ENCODE measurements around the gene GCNT2. TPM values are rescaled to one million over a fixed set of nuclear protein-coding genes. Genes with fewer than 3 reads are reported as not detected.
"Not testable (repeated sequence)": the region's sequence is repeated elsewhere in the genome, so short reads cannot be mapped to it uniquely, and the experiment has no call there.

GCNT2 gene
- total RNA-seq, 1 donor from 2014 or later, result 13.2 TPM

GRCh38 chr6:10613723-10614122 is 92.6 kb downstream of the GCNT2 start:
- Mint-ChIP-seq H3K4me3 (ENCODE audit: unreplicated experiment) (no peak overlapping the region), H3K27me3 (ENCODE audit: unreplicated experiment) (peaks cover 3% of the 10 kb centered on the region), H3K9me3 (ENCODE audit: unreplicated experiment) (peaks cover 13% of the 10 kb centered on the region), H3K36me3 (ENCODE audit: unreplicated experiment) (peaks cover 8% of the 10 kb centered on the region), H3K4me1 (ENCODE audit: low read depth, unreplicated experiment) (peaks cover 10% of the 10 kb centered on the region), H3K27ac (ENCODE audit: unreplicated experiment) (no peak overlapping the region)
- no peak for TF ChIP-seq CTCF (IDR thresholded peaks at IDR 0.05; ENCODE audit: partially characterized antibody, unreplicated experiment)
- no peak for DNase-seq

- TF ChIP-seq CTCF (IDR thresholded peaks at IDR 0.05; ENCODE audit: partially characterized antibody, unreplicated experiment), result no peak
- Mint-ChIP-seq H3K4me3 (ENCODE audit: unreplicated experiment) (no peak overlapping the region), H3K36me3 (ENCODE audit: unreplicated experiment) (no peaks in the 10 kb centered on the region), H3K27me3 (ENCODE audit: unreplicated experiment) (no peaks in the 10 kb centered on the region), H3K9me3 (ENCODE audit: unreplicated experiment) (peaks cover 7% of the 10 kb centered on the region), H3K4me1 (ENCODE audit: low read depth, unreplicated experiment) (peaks cover 1% of the 10 kb centered on the region), H3K27ac (ENCODE audit: unreplicated experiment) (no peak overlapping the region)
- DNase-seq, result no peak
Measured at GRCh38 chr6:10615675-10616074, 94.5 kb downstream of the GCNT2 start.

- H3K36me3 Mint-ChIP-seq (ENCODE audit: unreplicated experiment); H3K27me3 Mint-ChIP-seq (ENCODE audit: unreplicated experiment); H3K4me1 Mint-ChIP-seq (ENCODE audit: low read depth, unreplicated experiment); H3K4me3 Mint-ChIP-seq (ENCODE audit: unreplicated experiment); H3K27ac Mint-ChIP-seq (ENCODE audit: unreplicated experiment); H3K9me3 Mint-ChIP-seq (ENCODE audit: unreplicated experiment); DNase-seq: not testable (repeated sequence)
Measured at GRCh38 chr6:10616266-10616665, 95.1 kb downstream of the GCNT2 start.

GRCh38 chr6:10617008-10617696 is 96.0 kb downstream of the GCNT2 start:
- Mint-ChIP-seq H3K27me3 (ENCODE audit: unreplicated experiment) (no peaks in the 10 kb centered on the region), H3K27ac (ENCODE audit: unreplicated experiment) (no peak overlapping the region), H3K36me3 (ENCODE audit: unreplicated experiment) (no peaks in the 10 kb centered on the region), H3K4me3 (ENCODE audit: unreplicated experiment) (no peak overlapping the region), H3K4me1 (ENCODE audit: low read depth, unreplicated experiment) (peaks cover 1% of the 10 kb centered on the region), H3K9me3 (ENCODE audit: unreplicated experiment) (peaks cover 7% of the 10 kb centered on the region)
- no peak for TF ChIP-seq CTCF (IDR thresholded peaks at IDR 0.05; ENCODE audit: partially characterized antibody, unreplicated experiment)
- DNase-seq, result no peak

GRCh38 chr6:10618409-10618808 is 97.3 kb downstream of the GCNT2 start:
- Mint-ChIP-seq H3K36me3 (ENCODE audit: unreplicated experiment) (peaks cover 4% of the 10 kb centered on the region), H3K27me3 (ENCODE audit: unreplicated experiment) (no peaks in the 10 kb centered on the region), H3K9me3 (ENCODE audit: unreplicated experiment) (peaks cover 9% of the 10 kb centered on the region), H3K27ac (ENCODE audit: unreplicated experiment) (no peak overlapping the region), H3K4me1 (ENCODE audit: low read depth, unreplicated experiment) (no peaks in the 10 kb centered on the region), H3K4me3 (ENCODE audit: unreplicated experiment) (no peak overlapping the region)
- no peak for DNase-seq
- no peak for TF ChIP-seq CTCF (IDR thresholded peaks at IDR 0.05; ENCODE audit: partially characterized antibody, unreplicated experiment)

Data from glutamatergic neuron (in vitro differentiated cells).